ENCODE results near the gene ADAMTS6.

The ADAMTS6 gene

DNA sequence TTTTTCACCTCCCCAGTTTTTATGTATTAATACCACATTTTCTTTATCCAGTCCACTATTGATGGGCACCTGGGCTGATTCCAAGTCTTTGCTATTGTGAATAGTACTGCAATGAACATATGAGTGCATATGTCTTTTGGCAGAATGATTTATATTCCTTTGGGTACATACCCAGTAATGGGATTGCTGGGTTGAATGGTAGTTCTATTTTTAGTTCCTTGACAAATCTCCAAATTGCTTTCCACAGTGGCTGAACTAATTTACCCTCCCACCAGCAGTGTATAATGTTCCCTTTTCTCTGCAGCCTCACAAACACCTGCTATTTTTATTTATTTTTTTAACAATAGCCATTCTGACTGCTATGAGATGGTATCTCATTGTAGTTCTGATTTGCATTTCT is 340.2 kb downstream of the ADAMTS6 start:
- TF ChIP-seq, protein P1, sequence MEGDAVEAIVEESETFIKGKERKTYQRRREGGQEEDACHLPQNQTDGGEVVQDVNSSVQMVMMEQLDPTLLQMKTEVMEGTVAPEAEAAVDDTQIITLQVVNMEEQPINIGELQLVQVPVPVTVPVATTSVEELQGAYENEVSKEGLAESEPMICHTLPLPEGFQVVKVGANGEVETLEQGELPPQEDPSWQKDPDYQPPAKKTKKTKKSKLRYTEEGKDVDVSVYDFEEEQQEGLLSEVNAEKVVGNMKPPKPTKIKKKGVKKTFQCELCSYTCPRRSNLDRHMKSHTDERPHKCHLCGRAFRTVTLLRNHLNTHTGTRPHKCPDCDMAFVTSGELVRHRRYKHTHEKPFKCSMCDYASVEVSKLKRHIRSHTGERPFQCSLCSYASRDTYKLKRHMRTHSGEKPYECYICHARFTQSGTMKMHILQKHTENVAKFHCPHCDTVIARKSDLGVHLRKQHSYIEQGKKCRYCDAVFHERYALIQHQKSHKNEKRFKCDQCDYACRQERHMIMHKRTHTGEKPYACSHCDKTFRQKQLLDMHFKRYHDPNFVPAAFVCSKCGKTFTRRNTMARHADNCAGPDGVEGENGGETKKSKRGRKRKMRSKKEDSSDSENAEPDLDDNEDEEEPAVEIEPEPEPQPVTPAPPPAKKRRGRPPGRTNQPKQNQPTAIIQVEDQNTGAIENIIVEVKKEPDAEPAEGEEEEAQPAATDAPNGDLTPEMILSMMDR (IDR thresholded peaks at IDR 0.05; ENCODE audit: extremely low read depth, missing control alignments): no peak
- DNase-seq (ENCODE audit: low spot score): no peak

DNA sequence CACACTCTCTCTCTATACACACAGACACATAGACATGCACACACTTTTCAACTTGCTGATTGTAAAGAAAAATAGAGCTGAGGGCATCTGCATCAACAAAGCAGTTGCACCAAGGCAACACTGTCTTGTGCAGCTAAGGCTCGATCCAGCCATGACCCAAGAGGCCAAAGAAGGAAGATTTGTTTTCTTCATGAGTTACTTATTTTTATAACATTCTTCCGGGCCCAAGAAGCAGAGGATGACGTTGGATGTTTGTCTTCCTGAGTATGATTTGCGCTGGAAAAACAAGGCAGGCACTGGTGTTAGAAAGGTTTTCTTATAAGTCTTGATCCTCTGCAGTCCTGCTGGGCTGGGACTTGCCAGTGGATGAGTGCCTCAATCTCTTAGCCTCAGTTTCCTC is 344.1 kb downstream of the ADAMTS6 start:
- TF ChIP-seq, protein P1 (IDR thresholded peaks at IDR 0.05; ENCODE audit: extremely low read depth, missing control alignments): no peak
- no peak for DNase-seq (ENCODE audit: low spot score)

DNA sequence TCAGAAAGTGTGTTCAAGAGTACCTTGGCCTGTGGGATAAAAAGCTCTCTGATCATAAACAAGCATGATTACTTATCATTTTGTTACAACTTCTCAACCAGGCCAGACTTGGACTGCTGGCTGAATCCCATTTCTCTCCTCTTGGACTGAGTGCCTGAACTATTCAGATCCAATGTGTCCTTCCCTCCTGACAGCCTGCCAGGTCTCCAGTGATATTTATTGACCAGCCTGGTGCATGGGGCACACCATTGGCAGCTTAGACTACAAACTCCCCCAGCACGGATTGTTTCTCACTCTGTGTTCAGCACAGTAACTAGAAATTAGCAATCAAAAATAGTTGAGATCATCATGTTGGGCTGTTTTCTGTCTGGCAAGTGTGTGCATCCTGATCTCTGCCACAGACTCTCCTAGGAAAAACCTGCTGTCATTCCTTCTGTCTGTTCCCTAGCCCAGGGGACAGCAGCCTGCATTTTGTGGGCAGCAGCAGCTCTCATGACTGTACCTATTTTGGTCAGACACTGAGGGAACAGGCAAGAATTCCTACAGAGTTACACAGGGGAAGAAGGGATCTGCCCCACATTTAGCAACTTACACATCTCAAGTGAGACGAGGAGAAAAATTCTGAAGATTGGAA is 348.1 kb downstream of the ADAMTS6 start:
- no peak for DNase-seq (ENCODE audit: low spot score)
- TF ChIP-seq, protein P1 (IDR thresholded peaks at IDR 0.05; ENCODE audit: extremely low read depth, missing control alignments): no peak

DNA sequence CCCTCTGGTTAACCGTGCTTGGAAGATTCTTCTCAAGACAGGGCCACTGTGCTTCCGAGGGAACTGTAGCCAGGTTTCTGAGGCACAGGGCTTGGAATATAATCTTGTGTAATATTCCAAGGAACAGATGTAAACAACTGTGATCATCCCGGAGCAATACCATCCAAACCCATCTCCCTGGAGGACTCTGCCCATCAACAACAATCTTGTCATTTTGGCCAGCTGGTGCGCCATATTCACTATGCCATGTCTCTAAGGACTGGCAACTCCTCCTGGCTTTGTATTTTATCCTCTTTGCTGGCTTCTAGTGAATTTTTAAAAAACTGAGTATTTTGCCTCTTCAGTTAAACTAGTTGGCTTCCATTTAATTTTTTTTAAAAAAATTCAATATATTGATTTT is 349.3 kb downstream of the ADAMTS6 start:
- TF ChIP-seq, protein P1 (IDR thresholded peaks at IDR 0.05; ENCODE audit: extremely low read depth, missing control alignments): no peak
- DNase-seq (ENCODE audit: low spot score): no peak

DNA sequence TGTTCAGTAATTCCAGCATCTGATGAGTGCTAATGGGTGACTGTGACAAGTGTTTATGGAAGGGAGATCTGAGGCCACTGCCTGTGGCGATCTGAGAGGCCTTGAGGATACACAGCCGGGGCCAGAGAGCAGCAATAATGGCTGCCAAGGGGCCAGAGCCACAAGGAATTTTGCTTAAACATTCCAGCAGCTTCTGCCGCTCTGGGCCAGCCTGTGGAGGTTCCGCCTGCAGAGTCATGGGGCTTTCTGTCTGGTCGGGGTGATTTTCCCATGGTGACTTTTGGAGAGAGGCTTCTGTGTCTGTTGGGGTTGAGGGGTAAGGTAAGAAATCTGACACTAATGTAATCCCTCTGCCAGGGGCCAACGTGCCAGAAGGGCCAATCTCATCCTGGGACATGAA is 353.5 kb downstream of the ADAMTS6 start:
- DNase-seq (ENCODE audit: low spot score): no peak
- TF ChIP-seq, protein P1 (IDR thresholded peaks at IDR 0.05; ENCODE audit: extremely low read depth, missing control alignments): no peak

DNA sequence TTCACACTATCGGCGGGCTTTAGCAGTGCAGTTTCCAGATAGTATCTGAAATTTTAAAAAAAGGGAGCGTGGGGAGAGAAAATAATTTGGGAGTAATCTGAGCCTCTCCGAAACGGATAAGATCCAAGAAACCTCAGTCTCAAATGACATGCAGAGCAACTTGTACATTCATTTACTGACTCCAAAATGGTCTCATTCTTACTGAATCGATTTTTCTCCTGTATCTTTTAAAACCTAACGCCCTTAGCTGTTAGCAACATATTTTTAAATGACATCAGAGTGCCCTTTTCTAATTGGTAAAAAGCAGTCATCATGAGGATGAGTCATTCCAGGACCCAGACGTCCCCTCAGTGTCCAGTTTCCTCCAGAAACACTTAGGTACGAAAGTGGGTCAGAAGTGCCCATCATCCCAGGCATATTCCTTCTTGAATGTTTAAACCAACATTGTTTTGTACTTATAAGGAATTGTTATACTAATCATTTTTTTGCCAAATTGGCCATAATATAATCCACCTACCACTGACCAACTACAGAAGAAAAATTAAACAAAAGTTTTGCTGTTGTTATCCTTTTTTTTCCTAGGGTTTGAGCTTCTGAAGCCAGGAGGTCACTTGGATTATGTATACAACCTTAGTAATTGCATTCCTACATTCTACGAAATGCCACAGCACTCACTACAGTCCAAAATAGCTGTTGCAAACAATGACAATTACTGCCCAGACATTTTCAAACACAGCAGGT is 354.4 kb downstream of the ADAMTS6 start:
- no peak for DNase-seq (ENCODE audit: low spot score)
- TF ChIP-seq, protein P1 (IDR thresholded peaks at IDR 0.05; ENCODE audit: extremely low read depth, missing control alignments): no peak

DNA sequence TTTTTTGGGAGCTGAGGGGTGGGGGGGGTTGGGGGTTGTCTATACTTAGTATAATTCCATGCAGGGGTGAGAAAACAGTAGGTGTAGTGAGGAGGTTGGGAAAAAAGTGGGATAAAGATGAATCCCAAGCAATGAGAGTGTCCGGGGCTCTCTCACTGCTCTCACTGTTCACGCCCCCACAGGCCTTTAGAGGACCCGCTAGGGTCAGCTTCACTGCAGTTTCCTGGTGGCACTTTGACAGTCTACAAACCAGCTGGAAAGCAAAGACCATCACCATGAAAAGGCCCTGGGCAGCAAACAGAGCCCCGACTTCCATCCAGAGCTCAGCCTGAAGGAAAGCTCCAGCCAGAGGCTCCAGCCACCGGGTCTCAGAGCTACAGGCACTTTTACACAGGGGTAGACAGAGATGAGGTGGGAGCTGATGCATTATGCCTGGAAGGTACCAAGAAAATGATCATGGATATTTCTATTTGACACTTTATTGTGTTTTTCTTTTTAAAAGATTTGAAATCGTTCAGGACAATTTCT is 355.1 kb downstream of the ADAMTS6 start:
- TF ChIP-seq, protein P1 (IDR thresholded peaks at IDR 0.05; ENCODE audit: extremely low read depth, missing control alignments): no peak
- no peak for DNase-seq (ENCODE audit: low spot score)
